Measurements from ENCODE around the gene MLH1. TPM values are rescaled to one million over a fixed set of nuclear protein-coding genes. Genes with fewer than 3 reads are reported as not detected.

MLH1 gene
- total RNA-seq (2021; ENCODE audit: unreplicated experiment) (28.5 TPM), Bru-seq, nascent RNA (percentile 78 among the genes with signal in this experiment), BruChase-seq, experiment 1, labeled RNA remaining after a 2-hour chase (percentile 68 among the genes with signal in this experiment), BruChase-seq, experiment 2, labeled RNA remaining after a 6-hour chase (percentile 67 among the genes with signal in this experiment)
- 23.0 TPM for polyA plus RNA-seq (2012; ENCODE audit: insufficient read length)
- long read RNA-seq, transcript MLH1-201 (19 exons, 2,752 nt), result major isoform, 39 of 57 reads
- long read RNA-seq, partial matches to known transcripts, result 4 of 57 reads
- long read RNA-seq, other reads (novel, unspliced or antisense), result 14 of 57 reads

GRCh38 chr3:36993326-36994283, at the start of gene MLH1:
TSS of gene MLH1 (plus strand) at chr3:36993518. CDS start at chr3:36993548, 30 bp downstream.
- no peaks in the 10 kb centered on the region for H3K27me3 ChIP-seq (ENCODE audit: control insufficient read depth, insufficient read depth, low read length)
- peak within 1 kb of the TSS; percentile 92 to 99 for H3K4me3 ChIP-seq (ENCODE audit: low read depth in 2 of 2, low read length in 2 of 2)
- no peak for TF ChIP-seq CTCF (IDR thresholded peaks at IDR 0.05)
- peak; percentile 80; the same call in 1 of the 2 replicates for TF ChIP-seq SIN3A (IDR thresholded peaks at IDR 0.05; ENCODE audit: borderline replicate concordance, insufficient read depth, low read depth, low read length)
- peak; percentile 77 for TF ChIP-seq POLR2AphosphoS5 (IDR thresholded peaks at IDR 0.05; ENCODE audit: low read depth, low read length)
- TF ChIP-seq REST (IDR thresholded peaks at IDR 0.05; ENCODE audit: insufficient read depth in 1 of 2, low read depth in 2 of 2, low read length in 1 of 2), result peak in 1 of 2 experiments; percentile 37; a peak in 1 of 4 replicates
- DNase-seq (ENCODE audit: low read depth, low spot score) (peak; percentile 100), ATAC-seq (peak; percentile 96)
- H3K4me1 ChIP-seq (ENCODE audit: control insufficient read depth, insufficient read depth, low read length), result peaks cover 21% of the 10 kb centered on the region
- TSS peak; percentile 93 for BruUV-seq (replicated peaks)
- CTCF ChIA-PET, result interaction anchor here (0.5 to 0.6 kb wide), 2 partner anchors 17 to 303 kb away, joined by 4 to 12 read pairs; no protein-coding TSS in a partner anchor
- H3K27ac ChIP-seq (ENCODE audit: low read length), result peak within 1 kb of the TSS; percentile 97
- intact Hi-C loops (cut with micrococcal nuclease; ENCODE audit: unreplicated experiment), result no loop called here
- in situ Hi-C loops (cut with HindIII; ENCODE audit: low pct_unique_long_range_greater_than_20kb, low sequenced_read_pairs), result no loop called here
- peaks cover 26% of the 10 kb centered on the region for H3K36me3 ChIP-seq (ENCODE audit: control insufficient read depth, insufficient read depth, low read length)
- POLR2A ChIA-PET, result interaction anchor here (0.7 to 0.8 kb wide), 2 partner anchors 141 to 699 kb away, joined by 3 to 6 read pairs; no protein-coding TSS in a partner anchor
- H3K9me3 ChIP-seq (ENCODE audit: control insufficient read depth, insufficient read depth, low read depth, low read length), result no peaks in the 10 kb centered on the region

GRCh38 chr3:36943601-36944000, 49.7 kb upstream of the MLH1 start:
- no peaks in the 10 kb centered on the region for H3K36me3 ChIP-seq (ENCODE audit: control insufficient read depth, insufficient read depth, low read length)
- in situ Hi-C loops (cut with HindIII; ENCODE audit: low pct_unique_long_range_greater_than_20kb, low sequenced_read_pairs) (no loop called here), intact Hi-C loops (cut with micrococcal nuclease; ENCODE audit: unreplicated experiment) (no loop called here)
- DNase-seq (ENCODE audit: low read depth, low spot score), result no peak
- H3K9me3 ChIP-seq (ENCODE audit: control insufficient read depth, insufficient read depth, low read depth, low read length), result no peaks in the 10 kb centered on the region; the same call in 1 of the 2 replicates
- BruUV-seq (replicated peaks), result no TSS peak
- CTCF ChIA-PET, result no interaction called here
- no peaks in the 10 kb centered on the region for H3K27me3 ChIP-seq (ENCODE audit: control insufficient read depth, insufficient read depth, low read length)
- POLR2A ChIA-PET, result no interaction called here
- ATAC-seq, result no peak
- peaks cover 4% of the 10 kb centered on the region; the same call in 1 of the 2 replicates for H3K4me1 ChIP-seq (ENCODE audit: control insufficient read depth, insufficient read depth, low read length)
- no peak overlapping the region for H3K27ac ChIP-seq (ENCODE audit: low read length)
- peak overlapping the region; percentile 46 to 63 for H3K4me3 ChIP-seq (ENCODE audit: low read depth in 2 of 2, low read length in 2 of 2)
- TF ChIP-seq CTCF (IDR thresholded peaks at IDR 0.05), result no peak
- no peak for TF ChIP-seq REST (IDR thresholded peaks at IDR 0.05; ENCODE audit: insufficient read depth in 1 of 2, low read depth in 2 of 2, low read length in 1 of 2)
- TF ChIP-seq TCF7L2 (IDR thresholded peaks at IDR 0.05; ENCODE audit: low read depth, low read length), result no peak
- TF ChIP-seq SIN3A (IDR thresholded peaks at IDR 0.05; ENCODE audit: borderline replicate concordance, insufficient read depth, low read depth, low read length), result no peak
- TF ChIP-seq POLR2AphosphoS5 (IDR thresholded peaks at IDR 0.05; ENCODE audit: low read depth, low read length), result no peak
